Measurements from ENCODE around the gene POC1A. TPM values are rescaled to one million over a fixed set of nuclear protein-coding genes. Genes with fewer than 3 reads are reported as not detected.

Gene POC1A
- total RNA-seq, 1 experiment from 2014 or later = 32.2 TPM

- intact Hi-C loops (cut with micrococcal nuclease; ENCODE audit: unreplicated experiment) = no loop called here
- Mint-ChIP-seq H3K9me3 (ENCODE audit: unreplicated experiment) (no peaks in the 10 kb centered on the region), H3K4me3 (ENCODE audit: unreplicated experiment) (peak overlapping the region; percentile 7), H3K27me3 (ENCODE audit: insufficient read depth, unreplicated experiment) (no peaks in the 10 kb centered on the region), H3K27ac (ENCODE audit: unreplicated experiment) (no peak overlapping the region), H3K36me3 (ENCODE audit: insufficient read depth, unreplicated experiment) (peaks cover 4% of the 10 kb centered on the region), H3K4me1 (ENCODE audit: low read depth, unreplicated experiment) (no peaks in the 10 kb centered on the region)
- no peak overlapping the region for H3K4me3 ChIP-seq (ENCODE audit: low read depth, low read length)
- H3K36me3 ChIP-seq (ENCODE audit: control insufficient read depth, insufficient read depth, low read length) = no peaks in the 10 kb centered on the region; the same call in 1 of the 2 replicates
- peaks cover 4% of the 10 kb centered on the region; the same call in 1 of the 2 replicates for H3K4me1 ChIP-seq
- no peaks in the 10 kb centered on the region for H3K9me3 ChIP-seq
- CTCF ChIA-PET = interaction anchor here (0.8 to 1.5 kb wide), 8 partner anchors 12 to 117 kb away, joined by 3 to 4 read pairs (median 3); no protein-coding TSS in a partner anchor
- TF ChIP-seq CTCF (IDR thresholded peaks at IDR 0.05; ENCODE audit: insufficient read depth in 1 of 2, low read depth in 1 of 2, low read length in 1 of 2, severe bottlenecking in 1 of 2, unreplicated experiment in 1 of 2) = peak in 1 of 2 experiments; percentile 30
- no peaks in the 10 kb centered on the region for H3K27me3 ChIP-seq (replicated peaks; ENCODE audit: control insufficient read depth, insufficient read depth, low read length)
- DNase-seq = no peak
- BruUV-seq (replicated peaks) = no TSS peak
- POLR2A ChIA-PET = no interaction called here
Observed at GRCh38 chr3:52053307-52054304, 100.6 kb downstream of the POC1A start.

GRCh38 chr3:52052831-52053306, 101.4 kb downstream of the POC1A start:
- H3K4me3 Mint-ChIP-seq (ENCODE audit: unreplicated experiment) = no peak overlapping the region

More at GRCh38 chr3:52052831-52053306, 101.4 kb downstream of the POC1A start:
- POLR2A ChIA-PET = no interaction called here
- Histone ChIP-seq H3K36me3 (ENCODE audit: control insufficient read depth, insufficient read depth, low read length) (no peaks in the 10 kb centered on the region; the same call in 1 of the 2 replicates), H3K9me3 (no peaks in the 10 kb centered on the region), H3K4me3 (ENCODE audit: low read depth, low read length) (no peak overlapping the region), H3K4me1 (peaks cover 4% of the 10 kb centered on the region; the same call in 1 of the 2 replicates), H3K27me3 (replicated peaks; ENCODE audit: control insufficient read depth, insufficient read depth, low read length) (no peaks in the 10 kb centered on the region)
- BruUV-seq (replicated peaks) = no TSS peak
- no peaks in the 10 kb centered on the region for H3K4me1 Mint-ChIP-seq (ENCODE audit: low read depth, unreplicated experiment)
- no peaks in the 10 kb centered on the region for H3K9me3 Mint-ChIP-seq (ENCODE audit: unreplicated experiment)
- DNase-seq = no peak
- intact Hi-C loops (cut with micrococcal nuclease; ENCODE audit: unreplicated experiment) = no loop called here
- H3K27me3 Mint-ChIP-seq (ENCODE audit: insufficient read depth, unreplicated experiment) = no peaks in the 10 kb centered on the region
- no peak overlapping the region for H3K27ac Mint-ChIP-seq (ENCODE audit: unreplicated experiment)
- no peak for TF ChIP-seq CTCF (IDR thresholded peaks at IDR 0.05; ENCODE audit: insufficient read depth in 1 of 2, low read depth in 1 of 2, low read length in 1 of 2, severe bottlenecking in 1 of 2, unreplicated experiment in 1 of 2)
- H3K36me3 Mint-ChIP-seq (ENCODE audit: insufficient read depth, unreplicated experiment) = peaks cover 4% of the 10 kb centered on the region
- CTCF ChIA-PET = interaction anchor here (0.8 to 1.5 kb wide), 7 partner anchors 12 to 118 kb away, joined by 3 to 4 read pairs (median 3); no protein-coding TSS in a partner anchor

Data from Caco-2 (cell line).